K562 (cell line): ENCODE data around the gene USP22. TPM values are rescaled to one million over a fixed set of nuclear protein-coding genes. Genes with fewer than 3 reads are reported as not detected.
"Not testable (repeated sequence)": the region's sequence is repeated elsewhere in the genome, so short reads cannot be mapped to it uniquely, and the experiment has no call there.

Source experiments
- ATAC-seq: fragments of 200-7000 bp; cut with Tn5 transposase; 3 replicates; pipeline ENCODE4 v1.9.1; 2020; ENCODE audit warnings: moderate library complexity
- BruUV-seq: library from RNA; stranded (reverse); fragments of 400-500 nt; replicated peaks from 2 replicates; lab custom pipeline; 2021; lab: Mats Ljungman, UMichigan
- CTCF ChIA-PET: fragments of 300-600 bp; formaldehyde crosslinking; extraction: SDS; loops from one replicate; lab custom pipeline; 2021; ENCODE audit warnings: low intra/inter-chr PET ratio; lab: Yijun Ruan, JAX
- POLR2A ChIA-PET: fragments of 300-600, 350-650 bp; sonication (Branson Sonifier 250); formaldehyde crosslinking; extraction: SDS; loops from one replicate; lab custom pipeline; 2021; ENCODE audit warnings: antibody characterized with exemption, inconsistent platforms; lab: Yijun Ruan, JAX
- DNase-seq, 4 experiments: peaks; one replicate each; pipeline versions ENCODE4 v3.0.0 to v3.0.0-alpha.2; 2011 to 2018; ENCODE audit warnings: low spot score in 3 of 4, mixed read lengths in 3 of 4; ENCODE audit errors: extremely low read depth in 1 of 4
- FAIRE-seq: peaks from 2 replicates; lab custom pipeline; 2011; peaks lifted over from hg19 to GRCh38; lab: Jason Lieb, UNC
- H2AFZ ChIP-seq: 2 replicates; pipeline ENCODE4 v1.6.0; 2011; ENCODE audit warnings: low read depth, low read length, control low read depth, inconsistent platforms
- H3K27ac ChIP-seq: fragments of 200-600 bp; 3 replicates; pipeline ENCODE4 v1.8.0; 2011; ENCODE audit warnings: low read depth, mild to moderate bottlenecking, control low read depth, inconsistent platforms, low read length, moderate library complexity, mixed read lengths; ENCODE audit errors: extremely low read depth
- H3K27me3 ChIP-seq, 2 experiments: fragments of 300-600 bp in 1 of 2; 2 replicates in 1 of 2; 3 replicates in 1 of 2; pipeline versions ENCODE4 v1.6.0 to v1.8.0; 2011; ENCODE audit warnings: inconsistent platforms in 2 of 2, low read length in 2 of 2, mild to moderate bottlenecking in 1 of 2, mixed read lengths in 1 of 2, moderate library complexity in 1 of 2; ENCODE audit not compliant: control insufficient read depth in 2 of 2, insufficient read depth in 2 of 2
- H3K36me3 ChIP-seq: fragments of 300-600 bp; 3 replicates; pipeline ENCODE4 v1.8.0; 2011; ENCODE audit warnings: mild to moderate bottlenecking, low read length, inconsistent platforms; ENCODE audit not compliant: control insufficient read depth, insufficient read depth
- H3K4me1 ChIP-seq, 2 experiments: fragments of 200-600 bp in 1 of 2; replicated peaks in 1 of 2; 2 replicates in 1 of 2; 3 replicates in 1 of 2; pipeline versions ENCODE4 v1.5.1 to v1.8.0; 2011; ENCODE audit warnings: inconsistent platforms in 2 of 2, low read length in 2 of 2, mild to moderate bottlenecking in 1 of 2, mixed read lengths in 1 of 2, moderate library complexity in 1 of 2; ENCODE audit not compliant: control insufficient read depth in 2 of 2, insufficient read depth in 2 of 2
- H3K4me2 ChIP-seq: 2 replicates; pipeline ENCODE4 v1.6.1; 2011; ENCODE audit warnings: low read length, control low read depth, inconsistent platforms, mixed read lengths; ENCODE audit not compliant: insufficient read depth
- H3K4me3 ChIP-seq: fragments of 200-600 bp; sonication (generic), shearing (Covaris generic); 2 replicates; pipeline ENCODE4 v1.5.1; 2016; ENCODE audit warnings: control low read depth, inconsistent platforms
- H3K79me2 ChIP-seq: fragments of 200-600 bp; 3 replicates; pipeline ENCODE4 v1.8.0; 2011; ENCODE audit warnings: low read length, inconsistent platforms; ENCODE audit not compliant: control insufficient read depth, insufficient read depth
- H3K9ac ChIP-seq, 2 experiments: 2 replicates each; pipeline versions ENCODE4 v1.6.0 to v1.6.1; 2011; ENCODE audit warnings: low read depth in 2 of 2, low read length in 2 of 2, control low read depth in 1 of 2, inconsistent platforms in 1 of 2, mild to moderate bottlenecking in 1 of 2, mixed read lengths in 1 of 2; ENCODE audit not compliant: insufficient read depth in 1 of 2
- H3K9me1 ChIP-seq: one replicate; pipeline ENCODE4 v1.6.0; 2011; ENCODE audit warnings: inconsistent platforms, mild to moderate bottlenecking, low read length, moderate library complexity; ENCODE audit not compliant: control insufficient read depth, insufficient read depth
- H3K9me3 ChIP-seq: replicated peaks from 2 replicates; pipeline ENCODE4 v1.5.1; 2011; ENCODE audit warnings: low read depth, low read length, inconsistent platforms; ENCODE audit not compliant: control insufficient read depth, insufficient read depth
- H4K20me1 ChIP-seq: replicated peaks from 2 replicates; pipeline ENCODE4 v1.6.1; 2011; ENCODE audit warnings: low read length, inconsistent platforms, mixed read lengths; ENCODE audit not compliant: control insufficient read depth, insufficient read depth
- CEBPB ChIP-seq: fragments of 450-650 bp; IDR thresholded peaks from 2 replicates; pipeline ENCODE4 v1.6.1; 2016; ENCODE audit warnings: missing genetic modification characterization, missing compliant biosample characterization
- CREBBP ChIP-seq: IDR thresholded peaks from one replicate; pipeline ENCODE4 v1.6.1; 2012; ENCODE audit warnings: low read depth, mild to moderate bottlenecking, control low read depth, inconsistent platforms, low read length
- DPF2 ChIP-seq: fragments of 450-650 bp; IDR thresholded peaks from 2 replicates; pipeline ENCODE4 v1.6.1; 2016
- FOSL1 ChIP-seq: fragments of 200-800 bp; sonication (Bioruptor generic); conservative IDR thresholded peaks from 2 replicates; pipeline ENCODE4 v1.6.1; 2016; ENCODE audit warnings: missing genetic modification characterization, missing compliant biosample characterization
- MAFK ChIP-seq: IDR thresholded peaks from 2 replicates; pipeline ENCODE4 v1.6.1; 2011; ENCODE audit warnings: low read length, improper control_type of control experiment
- MAX ChIP-seq: sonication (generic); formaldehyde crosslinking; IDR thresholded peaks from 2 replicates; pipeline ENCODE4 v1.9.0; 2022; ENCODE audit warnings: mild to moderate bottlenecking, missing genetic modification reagents
- NR2C1 ChIP-seq, 2 experiments: fragments of 450-650 bp; IDR thresholded peaks; 2 replicates each; pipeline ENCODE4 v1.6.1; 2017; ENCODE audit warnings: mild to moderate bottlenecking in 2 of 2, antibody characterized with exemption in 1 of 2, inconsistent platforms in 1 of 2, missing compliant biosample characterization in 1 of 2, missing genetic modification characterization in 1 of 2
- POLR2A ChIP-seq: fragments of 450-650 bp; conservative IDR thresholded peaks from 2 replicates; pipeline ENCODE4 v1.6.1; 2016
- SMAD1 ChIP-seq: fragments of 150-350 bp; IDR thresholded peaks from 2 replicates; pipeline ENCODE4 v1.6.1; 2014; ENCODE audit warnings: low read length, low read depth; ENCODE audit not compliant: partially characterized antibody
- TRIM24 ChIP-seq, 2 experiments: fragments of 450-650 bp; IDR thresholded peaks; 2 replicates each; pipeline ENCODE4 v1.6.1; 2016
- WGBS: fragments of 100-300 bp; shearing (Covaris generic); methylation state at CpG from one replicate; pipeline ENCODE4 v1.1.6; 2016; ENCODE audit warnings: low coverage, mixed read lengths; ENCODE audit not compliant: insufficient coverage; ENCODE audit errors: missing lambda C conversion rate; 5-methylcytosine and 5-hydroxymethylcytosine counted together
- in situ Hi-C: fragments of 300-500 bp; cut with MboI; formaldehyde crosslinking; loops from 4 replicates; pipeline ENCODE4 v1.15.0; 2018; ENCODE audit warnings: inconsistent platforms, mixed read lengths
- intact Hi-C: fragments of 100-400 bp; cut with micrococcal nuclease; formaldehyde crosslinking; loops from 2 replicates; pipeline ENCODE4 v1.14.2; 2022
- polyA plus RNA-seq, 8 experiments: library from polyadenylated mRNA; depleted of rRNA in 4 of 8; stranded (reverse) in 5 of 8; unstranded in 3 of 8; fragments of >200 nt; fragmentation: Nextera tagmentation in 2 of 8; fragmentation: Illumina TruSeq in 1 of 8; extraction: Ambion mirVana in 2 of 8; extraction: Trizol in 1 of 8; gene quantifications; 2 replicates each; pipeline versions ENCODE4 v1.2.1 to v1.2.3, GENCODE V29; 2011 to 2014; ENCODE audit warnings: inconsistent platforms in 1 of 8, missing spikeins in 1 of 8
- total RNA-seq, 7 experiments: library from RNA; depleted of rRNA in 6 of 7; stranded (reverse); fragments of >200 nt in 6 of 7; fragmentation: Illumina TruSeq in 2 of 7; extraction: Trizol in 2 of 7; gene quantifications; 2 replicates each; pipeline versions ENCODE4 v1.2.1 to v1.2.3, GENCODE V29; 2011 to 2021; ENCODE audit warnings: low replicate concordance in 1 of 7
- TF ChIP-seq, protein P1 (sequence below): fragments of 250-450 bp; sonication (Bioruptor Pico); IDR thresholded peaks from 2 replicates; pipeline ENCODE4 v1.8.0; 2022; ENCODE audit warnings: moderate library complexity, mild to moderate bottlenecking, inconsistent platforms
- TF ChIP-seq, protein P2 (sequence below): fragments of 450-650 bp; IDR thresholded peaks from 2 replicates; pipeline ENCODE4 v1.6.1; 2016; ENCODE audit warnings: borderline replicate concordance

The USP22 gene
- total and polyA plus RNA-seq, 9 of the 15 experiments (the other 6 are each of a cell fraction or from before 2014, with no cell fraction given), result 6.5 to 113 (median 58.9) TPM

DNA sequence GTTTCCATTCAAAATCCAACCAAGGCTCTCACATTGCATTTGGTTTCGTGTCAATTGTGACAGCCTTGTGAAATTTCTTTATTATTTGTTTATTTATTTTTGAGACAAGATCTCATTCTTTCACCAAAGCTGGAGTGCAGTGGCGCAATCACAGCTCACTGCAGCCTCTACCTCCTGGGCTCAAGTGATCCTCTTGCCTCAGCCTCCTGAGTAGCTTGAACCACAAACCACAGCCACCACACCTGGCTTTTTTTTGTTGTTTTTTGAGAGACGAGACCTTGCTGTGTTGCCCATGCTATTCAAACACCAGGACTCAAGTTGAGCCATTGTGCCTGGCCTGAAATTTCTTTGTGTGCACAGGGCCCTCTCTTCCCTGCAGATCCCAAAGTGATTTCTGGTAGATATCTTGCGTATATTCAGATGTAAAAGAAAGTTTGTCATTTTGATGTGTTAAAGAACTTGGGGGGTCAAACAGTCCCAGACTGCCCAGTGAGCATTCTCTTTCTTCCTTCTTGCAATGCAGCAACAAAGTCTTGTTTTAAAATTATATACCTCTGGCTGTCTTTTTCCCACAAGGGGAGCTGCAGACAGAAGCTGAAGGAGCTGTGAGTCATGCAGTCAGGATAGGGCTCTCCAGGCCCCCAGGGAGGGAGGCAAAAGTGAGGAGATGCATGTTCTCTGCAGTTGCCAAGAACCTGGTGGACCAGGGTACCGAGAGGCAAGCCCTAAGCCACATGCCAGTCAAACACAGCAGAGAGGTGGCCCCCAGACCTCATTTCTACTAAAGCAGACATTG is 15.5 kb upstream of the USP22 start (continued):
- TF ChIP-seq CEBPB (tag) (0 out of 2 replicates have a peak, but pooled peaks have one; percentile 18), FOSL1 (tag) (peak; percentile 48)

DNA sequence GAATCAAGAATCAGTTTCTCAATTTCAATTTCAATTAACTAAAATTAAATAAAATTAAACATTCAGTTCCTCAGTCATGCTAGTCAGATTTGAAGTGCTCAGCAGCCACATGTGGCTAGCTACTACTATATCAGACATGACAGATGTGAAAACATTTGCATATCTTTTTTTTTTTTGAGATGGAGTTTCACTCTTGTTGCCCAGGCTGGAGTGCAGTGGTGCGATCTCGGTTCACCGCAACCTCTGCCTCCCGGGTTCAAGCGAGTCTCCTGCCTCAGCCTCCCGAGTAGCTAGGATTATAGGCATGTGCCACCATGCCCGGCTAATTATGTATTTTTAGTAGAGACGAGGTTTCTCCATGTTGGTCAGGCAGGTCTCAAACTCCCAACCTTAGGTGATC is 10.2 kb upstream of the USP22 start:
- H3K4me1 ChIP-seq, CTCF ChIA-PET, H3K27ac ChIP-seq, H2AFZ ChIP-seq, H3K36me3 ChIP-seq, DNase-seq, H3K9me3 ChIP-seq, H4K20me1 ChIP-seq, H3K4me3 ChIP-seq, FAIRE-seq, in situ Hi-C loops, H3K79me2 ChIP-seq, H3K4me2 ChIP-seq, H3K9ac ChIP-seq, H3K9me1 ChIP-seq, BruUV-seq, ATAC-seq, intact Hi-C loops: not testable (repeated sequence)
- WGBS, result 11% methylated on average over 3 of the region's 8 CpGs
- POLR2A ChIA-PET, result interaction anchor here (3.4 kb wide), 1 partner anchor 10 kb away, joined by 24 read pairs; the partner anchor contains the start of gene USP22
- H3K27me3 ChIP-seq, result peaks cover 0 to 23% of the 10 kb centered on the region in 2 experiments; a peak in 2 of 5 replicates

DNA sequence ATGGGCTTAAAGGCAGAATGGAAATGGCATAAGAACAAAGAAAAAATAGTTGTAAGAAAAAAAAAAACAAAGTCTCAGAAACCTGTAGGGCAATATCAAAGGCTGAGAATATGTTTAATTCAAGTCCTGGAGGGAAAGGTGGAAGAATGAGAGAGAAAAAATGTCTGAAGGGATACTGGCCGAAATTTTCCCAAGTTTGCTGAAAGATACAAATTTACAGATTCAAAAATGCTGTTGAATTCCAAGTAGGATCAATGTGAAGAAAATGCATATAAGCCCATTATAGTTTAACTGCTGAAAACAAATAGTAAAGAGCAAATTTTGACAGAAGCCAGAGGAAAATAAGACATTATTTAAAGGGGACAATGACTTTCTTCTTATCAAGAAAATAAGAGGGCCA is 6.6 kb upstream of the USP22 start:
- no peak for FAIRE-seq
- H3K9me1 ChIP-seq, result no peaks in the 10 kb centered on the region

More for the DNA sequence above, 6.6 kb upstream of the USP22 start:
- Histone ChIP-seq H3K9ac (no peak overlapping the region), H3K4me3 (no peak overlapping the region), H3K36me3 (no peaks in the 10 kb centered on the region), H2AFZ (no peak overlapping the region), H3K4me1 (peaks cover 0 to 5% of the 10 kb centered on the region in 2 experiments; a peak in 2 of 5 replicates), H3K9me3 (no peaks in the 10 kb centered on the region), H3K27me3 (peaks cover 0 to 10% of the 10 kb centered on the region in 2 experiments; a peak in 2 of 5 replicates), H4K20me1 (no peaks in the 10 kb centered on the region), H3K27ac (no peak overlapping the region), H3K4me2 (no peak overlapping the region), H3K79me2 (no peaks in the 10 kb centered on the region)
- TF ChIP-seq TRIM24 (IDR thresholded peaks at IDR 0.05) (no peak), MAFK (no peak), MAX (CRISPR knock-in tag) (no peak), DPF2 (no peak), SMAD1 (no peak), CREBBP (no peak), NR2C1 (IDR thresholded peaks at IDR 0.05) (no peak), NR2C1 (tag; IDR thresholded peaks at IDR 0.05) (no peak), POLR2A (no peak)
- TF ChIP-seq, protein P1, sequence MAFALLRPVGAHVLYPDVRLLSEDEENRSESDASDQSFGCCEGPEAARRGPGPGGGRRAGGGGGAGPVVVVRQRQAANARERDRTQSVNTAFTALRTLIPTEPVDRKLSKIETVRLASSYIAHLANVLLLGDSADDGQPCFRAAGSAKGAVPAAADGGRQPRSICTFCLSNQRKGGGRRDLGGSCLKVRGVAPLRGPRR (CRISPR knock-in tag), result no peak
- TF ChIP-seq, protein P2, sequence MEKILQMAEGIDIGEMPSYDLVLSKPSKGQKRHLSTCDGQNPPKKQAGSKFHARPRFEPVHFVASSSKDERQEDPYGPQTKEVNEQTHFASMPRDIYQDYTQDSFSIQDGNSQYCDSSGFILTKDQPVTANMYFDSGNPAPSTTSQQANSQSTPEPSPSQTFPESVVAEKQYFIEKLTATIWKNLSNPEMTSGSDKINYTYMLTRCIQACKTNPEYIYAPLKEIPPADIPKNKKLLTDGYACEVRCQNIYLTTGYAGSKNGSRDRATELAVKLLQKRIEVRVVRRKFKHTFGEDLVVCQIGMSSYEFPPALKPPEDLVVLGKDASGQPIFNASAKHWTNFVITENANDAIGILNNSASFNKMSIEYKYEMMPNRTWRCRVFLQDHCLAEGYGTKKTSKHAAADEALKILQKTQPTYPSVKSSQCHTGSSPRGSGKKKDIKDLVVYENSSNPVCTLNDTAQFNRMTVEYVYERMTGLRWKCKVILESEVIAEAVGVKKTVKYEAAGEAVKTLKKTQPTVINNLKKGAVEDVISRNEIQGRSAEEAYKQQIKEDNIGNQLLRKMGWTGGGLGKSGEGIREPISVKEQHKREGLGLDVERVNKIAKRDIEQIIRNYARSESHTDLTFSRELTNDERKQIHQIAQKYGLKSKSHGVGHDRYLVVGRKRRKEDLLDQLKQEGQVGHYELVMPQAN, result no peak
- in situ Hi-C loops (no loop called here), intact Hi-C loops (no loop called here)
- ChIA-PET CTCF (no interaction called here), POLR2A (no interaction called here)
- no TSS peak for BruUV-seq
- WGBS, result 33% methylated on average over 1 of the region's 1 CpG
- no peak for DNase-seq
- no peak for ATAC-seq
